ENCODE measurements around the gene KRTAP20-3. TPM values are rescaled to one million over a fixed set of nuclear protein-coding genes. Genes with fewer than 3 reads are reported as not detected.

Gene KRTAP20-3
- total and polyA plus RNA-seq, 2 experiments from 2014 or later, result not detected

DNA sequence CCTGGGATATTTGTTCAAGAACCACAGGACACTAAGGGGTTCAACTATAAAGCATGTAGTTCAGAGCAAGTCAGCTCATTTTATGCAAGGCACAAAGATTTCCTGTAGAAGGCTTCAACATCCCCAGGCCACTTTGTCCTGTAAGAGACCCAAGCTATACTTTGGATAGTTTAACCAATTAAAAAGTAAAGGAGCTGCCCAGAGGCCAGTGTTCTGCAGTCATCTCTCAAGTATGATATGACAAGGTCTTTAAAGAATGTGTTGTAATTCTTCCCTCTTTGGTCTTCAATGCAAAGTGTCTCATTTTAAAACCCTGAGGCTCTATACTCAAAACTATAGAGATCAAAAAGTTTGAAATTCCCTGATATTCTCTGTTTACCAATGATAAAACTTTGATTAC is 34.1 kb downstream of the KRTAP20-3 start (continued):
- TF ChIP-seq, protein P1, sequence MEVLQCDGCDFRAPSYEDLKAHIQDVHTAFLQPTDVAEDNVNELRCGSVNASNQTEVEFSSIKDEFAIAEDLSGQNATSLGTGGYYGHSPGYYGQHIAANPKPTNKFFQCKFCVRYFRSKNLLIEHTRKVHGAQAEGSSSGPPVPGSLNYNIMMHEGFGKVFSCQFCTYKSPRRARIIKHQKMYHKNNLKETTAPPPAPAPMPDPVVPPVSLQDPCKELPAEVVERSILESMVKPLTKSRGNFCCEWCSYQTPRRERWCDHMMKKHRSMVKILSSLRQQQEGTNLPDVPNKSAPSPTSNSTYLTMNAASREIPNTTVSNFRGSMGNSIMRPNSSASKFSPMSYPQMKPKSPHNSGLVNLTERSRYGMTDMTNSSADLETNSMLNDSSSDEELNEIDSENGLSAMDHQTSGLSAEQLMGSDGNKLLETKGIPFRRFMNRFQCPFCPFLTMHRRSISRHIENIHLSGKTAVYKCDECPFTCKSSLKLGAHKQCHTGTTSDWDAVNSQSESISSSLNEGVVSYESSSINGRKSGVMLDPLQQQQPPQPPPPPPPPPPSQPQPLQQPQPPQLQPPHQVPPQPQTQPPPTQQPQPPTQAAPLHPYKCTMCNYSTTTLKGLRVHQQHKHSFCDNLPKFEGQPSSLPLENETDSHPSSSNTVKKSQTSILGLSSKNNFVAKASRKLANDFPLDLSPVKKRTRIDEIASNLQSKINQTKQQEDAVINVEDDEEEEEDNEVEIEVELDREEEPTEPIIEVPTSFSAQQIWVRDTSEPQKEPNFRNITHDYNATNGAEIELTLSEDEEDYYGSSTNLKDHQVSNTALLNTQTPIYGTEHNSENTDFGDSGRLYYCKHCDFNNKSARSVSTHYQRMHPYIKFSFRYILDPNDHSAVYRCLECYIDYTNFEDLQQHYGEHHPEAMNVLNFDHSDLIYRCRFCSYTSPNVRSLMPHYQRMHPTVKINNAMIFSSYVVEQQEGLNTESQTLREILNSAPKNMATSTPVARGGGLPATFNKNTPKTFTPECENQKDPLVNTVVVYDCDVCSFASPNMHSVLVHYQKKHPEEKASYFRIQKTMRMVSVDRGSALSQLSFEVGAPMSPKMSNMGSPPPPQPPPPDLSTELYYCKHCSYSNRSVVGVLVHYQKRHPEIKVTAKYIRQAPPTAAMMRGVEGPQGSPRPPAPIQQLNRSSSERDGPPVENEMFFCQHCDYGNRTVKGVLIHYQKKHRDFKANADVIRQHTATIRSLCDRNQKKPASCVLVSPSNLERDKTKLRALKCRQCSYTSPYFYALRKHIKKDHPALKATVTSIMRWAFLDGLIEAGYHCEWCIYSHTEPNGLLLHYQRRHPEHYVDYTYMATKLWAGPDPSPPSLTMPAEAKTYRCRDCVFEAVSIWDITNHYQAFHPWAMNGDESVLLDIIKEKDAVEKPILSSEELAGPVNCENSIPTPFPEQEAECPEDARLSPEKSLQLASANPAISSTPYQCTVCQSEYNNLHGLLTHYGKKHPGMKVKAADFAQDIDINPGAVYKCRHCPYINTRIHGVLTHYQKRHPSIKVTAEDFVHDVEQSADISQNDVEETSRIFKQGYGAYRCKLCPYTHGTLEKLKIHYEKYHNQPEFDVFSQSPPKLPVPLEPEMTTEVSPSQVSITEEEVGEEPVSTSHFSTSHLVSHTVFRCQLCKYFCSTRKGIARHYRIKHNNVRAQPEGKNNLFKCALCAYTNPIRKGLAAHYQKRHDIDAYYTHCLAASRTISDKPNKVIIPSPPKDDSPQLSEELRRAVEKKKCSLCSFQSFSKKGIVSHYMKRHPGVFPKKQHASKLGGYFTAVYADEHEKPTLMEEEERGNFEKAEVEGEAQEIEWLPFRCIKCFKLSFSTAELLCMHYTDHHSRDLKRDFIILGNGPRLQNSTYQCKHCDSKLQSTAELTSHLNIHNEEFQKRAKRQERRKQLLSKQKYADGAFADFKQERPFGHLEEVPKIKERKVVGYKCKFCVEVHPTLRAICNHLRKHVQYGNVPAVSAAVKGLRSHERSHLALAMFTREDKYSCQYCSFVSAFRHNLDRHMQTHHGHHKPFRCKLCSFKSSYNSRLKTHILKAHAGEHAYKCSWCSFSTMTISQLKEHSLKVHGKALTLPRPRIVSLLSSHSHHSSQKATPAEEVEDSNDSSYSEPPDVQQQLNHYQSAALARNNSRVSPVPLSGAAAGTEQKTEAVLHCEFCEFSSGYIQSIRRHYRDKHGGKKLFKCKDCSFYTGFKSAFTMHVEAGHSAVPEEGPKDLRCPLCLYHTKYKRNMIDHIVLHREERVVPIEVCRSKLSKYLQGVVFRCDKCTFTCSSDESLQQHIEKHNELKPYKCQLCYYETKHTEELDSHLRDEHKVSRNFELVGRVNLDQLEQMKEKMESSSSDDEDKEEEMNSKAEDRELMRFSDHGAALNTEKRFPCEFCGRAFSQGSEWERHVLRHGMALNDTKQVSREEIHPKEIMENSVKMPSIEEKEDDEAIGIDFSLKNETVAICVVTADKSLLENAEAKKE (CRISPR knock-in tag; IDR thresholded peaks at IDR 0.05), result no peak
- TF ChIP-seq JUNB (IDR thresholded peaks at IDR 0.05; ENCODE audit: unreplicated experiment) (no peak), EZH2phosphoT487 (IDR thresholded peaks at IDR 0.05; ENCODE audit: unreplicated experiment) (no peak), ZNF331 (CRISPR knock-in tag; IDR thresholded peaks at IDR 0.05; ENCODE audit: low read depth) (no peak)
- TF ChIP-seq, protein P2, sequence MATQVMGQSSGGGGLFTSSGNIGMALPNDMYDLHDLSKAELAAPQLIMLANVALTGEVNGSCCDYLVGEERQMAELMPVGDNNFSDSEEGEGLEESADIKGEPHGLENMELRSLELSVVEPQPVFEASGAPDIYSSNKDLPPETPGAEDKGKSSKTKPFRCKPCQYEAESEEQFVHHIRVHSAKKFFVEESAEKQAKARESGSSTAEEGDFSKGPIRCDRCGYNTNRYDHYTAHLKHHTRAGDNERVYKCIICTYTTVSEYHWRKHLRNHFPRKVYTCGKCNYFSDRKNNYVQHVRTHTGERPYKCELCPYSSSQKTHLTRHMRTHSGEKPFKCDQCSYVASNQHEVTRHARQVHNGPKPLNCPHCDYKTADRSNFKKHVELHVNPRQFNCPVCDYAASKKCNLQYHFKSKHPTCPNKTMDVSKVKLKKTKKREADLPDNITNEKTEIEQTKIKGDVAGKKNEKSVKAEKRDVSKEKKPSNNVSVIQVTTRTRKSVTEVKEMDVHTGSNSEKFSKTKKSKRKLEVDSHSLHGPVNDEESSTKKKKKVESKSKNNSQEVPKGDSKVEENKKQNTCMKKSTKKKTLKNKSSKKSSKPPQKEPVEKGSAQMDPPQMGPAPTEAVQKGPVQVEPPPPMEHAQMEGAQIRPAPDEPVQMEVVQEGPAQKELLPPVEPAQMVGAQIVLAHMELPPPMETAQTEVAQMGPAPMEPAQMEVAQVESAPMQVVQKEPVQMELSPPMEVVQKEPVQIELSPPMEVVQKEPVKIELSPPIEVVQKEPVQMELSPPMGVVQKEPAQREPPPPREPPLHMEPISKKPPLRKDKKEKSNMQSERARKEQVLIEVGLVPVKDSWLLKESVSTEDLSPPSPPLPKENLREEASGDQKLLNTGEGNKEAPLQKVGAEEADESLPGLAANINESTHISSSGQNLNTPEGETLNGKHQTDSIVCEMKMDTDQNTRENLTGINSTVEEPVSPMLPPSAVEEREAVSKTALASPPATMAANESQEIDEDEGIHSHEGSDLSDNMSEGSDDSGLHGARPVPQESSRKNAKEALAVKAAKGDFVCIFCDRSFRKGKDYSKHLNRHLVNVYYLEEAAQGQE (IDR thresholded peaks at IDR 0.05; ENCODE audit: unreplicated experiment), result no peak

DNA sequence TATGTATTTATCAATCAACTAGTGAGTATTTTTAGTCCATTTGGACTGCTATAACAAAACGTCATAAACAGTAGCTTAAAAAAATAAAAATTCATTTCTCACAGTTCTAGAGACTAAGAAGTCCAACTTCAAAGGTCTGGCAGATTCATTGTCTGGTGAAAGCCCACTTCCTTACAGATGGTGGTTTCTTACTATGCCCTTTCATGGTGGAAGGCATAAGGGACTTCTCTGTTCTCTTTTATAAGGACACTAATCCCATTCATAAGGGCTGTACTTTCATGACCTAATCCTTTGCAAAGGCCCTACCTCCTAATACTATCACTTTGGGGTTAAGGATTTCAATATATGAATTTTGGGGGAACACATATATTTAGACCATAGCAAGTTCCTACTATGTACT is 37.9 kb downstream of the KRTAP20-3 start:
- no peaks in the 10 kb centered on the region for H3K9me3 Mint-ChIP-seq
- no peak for DNase-seq (ENCODE audit: low spot score)
- H3K4me1 ChIP-seq (ENCODE audit: insufficient read depth), result no peaks in the 10 kb centered on the region
- TF ChIP-seq, protein P1 (CRISPR knock-in tag; IDR thresholded peaks at IDR 0.05), result no peak
- TF ChIP-seq NANOG (IDR thresholded peaks at IDR 0.05; ENCODE audit: borderline replicate concordance) (no peak), ZNF114 (CRISPR knock-in tag; IDR thresholded peaks at IDR 0.05) (no peak)

More for the DNA sequence above, 37.9 kb downstream of the KRTAP20-3 start:
- Mint-ChIP-seq H3K27me3 (ENCODE audit: insufficient read depth, low read depth, poor library complexity) (no peaks in the 10 kb centered on the region), H3K36me3 (ENCODE audit: low read depth) (no peaks in the 10 kb centered on the region), H3K4me1 (no peaks in the 10 kb centered on the region), H3K27ac (no peak overlapping the region), H3K4me3 (no peak overlapping the region)
- no peaks in the 10 kb centered on the region for H3K79me2 ChIP-seq (replicated peaks; ENCODE audit: insufficient read depth)
- H3K4me3 ChIP-seq, result no peak overlapping the region
- no peak overlapping the region for H3K27ac ChIP-seq (ENCODE audit: low read depth)
- no peak overlapping the region for H2AFZ ChIP-seq
- no peaks in the 10 kb centered on the region for H3K36me3 ChIP-seq (ENCODE audit: insufficient read depth)
- H4K20me1 ChIP-seq (replicated peaks; ENCODE audit: insufficient read depth), result no peaks in the 10 kb centered on the region
- H3K27me3 ChIP-seq (ENCODE audit: insufficient read depth), result no peaks in the 10 kb centered on the region
- no peaks in the 10 kb centered on the region for H3F3A ChIP-seq (replicated peaks; ENCODE audit: low read depth)
- no peak for ATAC-seq
- no peak overlapping the region for H3K4me2 ChIP-seq
- no peaks in the 10 kb centered on the region for H3K9me2 ChIP-seq (ENCODE audit: insufficient read depth)

Data from GM23338 (cell line).